GM19035 (cell line): Measurements from ENCODE around the gene MIER3.

ENCODE experiments used
- ATAC-seq: cut with Tn5 transposase; IDR thresholded peaks from one replicate; pipeline ENCODE4 v1.9.1; 2021; ENCODE audit not compliant: unreplicated experiment

MIER3 gene

DNA sequence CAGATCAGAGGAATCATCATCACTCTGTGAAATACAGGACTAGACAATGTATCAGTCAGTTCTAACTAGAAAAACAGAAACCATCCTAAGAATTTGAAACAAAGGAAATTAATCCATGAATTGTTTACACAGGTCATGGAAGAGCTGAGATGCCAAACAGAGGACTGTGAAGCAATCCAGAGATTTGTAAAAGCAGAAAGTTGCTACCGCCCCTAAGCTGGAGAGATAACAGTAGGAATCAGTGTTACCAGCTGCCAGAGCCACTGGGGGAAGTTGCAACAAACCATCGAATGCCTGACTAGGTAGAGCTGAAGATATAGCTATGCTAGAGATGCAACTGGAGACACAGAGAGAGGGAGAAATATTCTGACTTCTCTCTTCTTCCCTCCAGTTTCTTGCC, 10.4 kb upstream of the MIER3 start:
- ATAC-seq: no peak

GRCh38 chr5:56961746-56962145, 9.8 kb upstream of the MIER3 start:
- ATAC-seq: no peak

DNA sequence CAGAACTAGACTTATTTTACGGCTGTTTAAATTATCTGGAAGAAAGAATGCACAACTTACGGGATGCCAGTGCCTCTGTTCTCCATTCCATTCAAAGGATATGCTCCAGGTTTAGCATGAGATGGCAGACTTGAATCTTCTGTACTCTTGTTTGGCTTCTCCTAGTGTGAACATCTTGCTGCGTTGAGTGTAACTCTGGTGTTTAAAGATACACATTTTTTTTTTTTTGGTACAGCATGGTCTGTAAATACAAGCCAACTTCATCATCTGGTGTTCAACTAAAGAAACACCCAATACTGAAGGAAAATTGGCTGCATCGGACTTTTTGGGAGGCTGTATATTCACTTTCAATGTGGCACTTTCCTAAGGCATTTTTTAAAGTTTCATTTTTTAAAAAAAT, 7.4 kb upstream of the MIER3 start:
- no peak for ATAC-seq

DNA sequence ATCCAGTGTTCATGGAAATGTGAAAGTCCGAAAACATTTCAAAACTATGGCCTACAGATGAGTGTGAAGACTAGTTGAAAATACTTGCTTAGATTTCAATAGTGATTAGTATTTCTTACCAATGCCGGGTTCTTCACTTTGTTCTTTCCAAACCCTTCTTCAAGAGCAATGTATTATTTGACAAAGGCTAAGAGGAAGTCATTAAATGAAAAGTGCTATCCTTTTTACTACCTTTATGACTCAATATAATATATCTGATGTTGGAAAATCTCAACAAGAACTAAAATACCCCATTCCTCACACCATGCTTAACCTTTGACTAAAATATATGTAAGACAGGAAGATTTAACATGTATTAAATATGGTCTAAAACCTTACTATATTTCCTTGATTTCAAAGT, 6.7 kb upstream of the MIER3 start:
- no peak for ATAC-seq

DNA sequence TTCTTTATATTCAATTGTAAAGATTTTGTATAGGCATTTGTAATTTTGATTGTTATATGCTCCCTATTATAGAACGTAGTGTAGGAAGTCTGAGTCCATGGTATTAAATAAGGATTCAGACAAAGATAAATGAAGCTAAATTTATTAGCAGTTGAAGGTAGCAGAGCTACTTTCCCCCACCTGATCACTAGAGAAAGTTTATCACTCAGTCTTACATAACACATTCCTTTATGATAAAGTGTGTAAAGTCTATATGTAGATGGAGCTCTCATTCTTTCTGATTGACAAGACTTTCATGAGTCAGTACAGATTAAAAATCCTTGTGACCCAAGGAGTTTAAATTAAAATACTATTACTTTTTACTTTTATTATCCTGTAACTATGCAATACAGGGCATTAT, 2.3 kb upstream of the MIER3 start:
- no peak for ATAC-seq

GRCh38 chr5:56951126-56951945, 587 bp downstream of the MIER3 start:
- peak; percentile 52 for ATAC-seq

- peak; percentile 49 for ATAC-seq
Measured at GRCh38 chr5:56950626-56951125, 1.2 kb downstream of the MIER3 start.

GRCh38 chr5:56947052-56947451, 4.9 kb downstream of the MIER3 start:
- ATAC-seq: no peak

GRCh38 chr5:56941981-56942380, 9.9 kb downstream of the MIER3 start:
- no peak for ATAC-seq

DNA sequence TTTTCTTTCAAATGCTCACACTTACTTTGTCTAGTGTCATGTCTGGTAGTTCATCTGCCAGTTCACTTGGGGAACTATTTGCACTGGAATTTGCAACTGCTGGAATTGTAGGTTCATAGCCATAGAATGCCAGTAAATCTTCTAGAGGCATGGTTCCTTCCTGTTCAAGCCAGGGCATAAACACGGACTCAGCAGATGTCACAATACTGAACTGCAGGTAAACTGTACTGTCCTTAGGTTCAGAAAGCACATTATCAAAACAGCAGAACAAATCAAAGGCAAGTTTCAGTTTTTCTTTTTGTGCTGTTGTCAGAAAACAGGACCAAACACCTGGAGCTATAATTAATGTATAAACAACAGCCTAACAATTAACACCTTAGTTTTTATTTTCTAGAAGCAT, 13.1 kb downstream of the MIER3 start:
- no peak for ATAC-seq

GRCh38 chr5:56934325-56934724, 17.6 kb downstream of the MIER3 start:
- ATAC-seq: no peak

DNA sequence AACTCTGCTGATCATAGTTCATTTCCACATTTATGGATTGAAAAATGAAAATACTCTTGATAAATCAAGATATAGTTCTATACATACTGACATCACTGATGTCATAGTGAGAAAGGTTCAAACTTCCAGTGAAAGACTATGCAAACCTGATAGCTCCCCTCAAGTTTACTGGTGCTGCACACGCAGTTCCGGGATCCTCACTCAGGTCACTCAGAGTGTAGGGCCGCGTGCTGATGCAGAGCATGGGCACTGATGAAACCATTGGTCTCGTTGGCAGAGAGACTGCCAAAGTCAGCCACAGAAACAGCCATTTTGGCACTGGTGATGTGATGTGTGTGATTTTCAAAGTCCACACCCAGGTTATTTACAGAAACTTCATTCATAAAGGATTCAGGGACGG, 29.0 kb downstream of the MIER3 start:
- no peak for ATAC-seq

DNA sequence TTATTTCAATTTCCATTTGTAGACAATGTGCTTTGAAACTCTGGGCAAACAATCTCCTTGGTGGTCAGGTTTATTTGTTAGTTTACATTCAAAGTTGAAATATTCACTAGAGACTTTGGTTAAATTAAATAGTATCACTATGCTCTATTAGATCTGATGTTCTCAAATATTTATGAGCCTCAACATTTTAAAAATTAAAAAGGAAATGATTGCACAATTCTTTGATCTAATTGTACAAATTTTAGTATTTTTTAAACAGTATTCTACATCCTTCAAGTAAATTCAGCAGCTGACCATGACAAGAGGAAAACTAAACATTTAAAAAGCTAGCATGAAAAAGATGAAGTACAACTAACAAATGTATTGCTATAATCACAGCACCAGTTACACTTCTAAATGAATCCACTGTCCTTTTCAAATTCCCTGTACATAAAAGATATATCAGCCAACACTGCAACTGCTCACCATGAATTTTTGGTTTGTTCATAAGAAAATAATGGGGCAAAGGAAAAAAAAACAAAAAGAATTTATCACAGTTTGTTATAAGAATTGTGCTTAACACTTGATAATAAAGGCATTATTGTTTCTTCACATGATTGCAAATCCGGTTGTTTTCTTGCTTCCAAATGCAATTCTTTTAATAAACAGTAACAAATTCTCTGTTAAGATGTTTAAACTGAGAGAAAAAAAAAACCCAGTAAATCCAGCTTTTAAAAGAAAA, 31.8 kb downstream of the MIER3 start:
- no peak for ATAC-seq

DNA sequence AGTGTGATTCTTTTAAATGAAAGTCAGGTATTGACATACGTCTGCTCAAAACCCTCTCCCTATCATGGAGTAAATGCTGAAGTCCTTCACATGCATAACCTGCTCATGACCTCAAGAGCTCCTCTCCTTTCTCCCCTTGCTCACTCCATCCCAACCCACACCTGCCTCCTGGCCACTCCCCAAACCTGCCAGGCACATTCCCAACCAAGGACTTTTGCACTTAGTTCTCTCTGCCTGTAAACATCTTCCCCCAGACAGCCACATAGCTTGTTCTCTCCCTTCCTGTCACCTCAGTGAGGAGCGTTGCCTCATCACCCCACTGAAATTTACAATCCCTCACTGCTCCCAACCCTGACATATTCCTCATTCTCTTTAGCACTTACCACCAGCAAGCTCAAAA, 33.9 kb downstream of the MIER3 start:
- ATAC-seq: no peak

DNA sequence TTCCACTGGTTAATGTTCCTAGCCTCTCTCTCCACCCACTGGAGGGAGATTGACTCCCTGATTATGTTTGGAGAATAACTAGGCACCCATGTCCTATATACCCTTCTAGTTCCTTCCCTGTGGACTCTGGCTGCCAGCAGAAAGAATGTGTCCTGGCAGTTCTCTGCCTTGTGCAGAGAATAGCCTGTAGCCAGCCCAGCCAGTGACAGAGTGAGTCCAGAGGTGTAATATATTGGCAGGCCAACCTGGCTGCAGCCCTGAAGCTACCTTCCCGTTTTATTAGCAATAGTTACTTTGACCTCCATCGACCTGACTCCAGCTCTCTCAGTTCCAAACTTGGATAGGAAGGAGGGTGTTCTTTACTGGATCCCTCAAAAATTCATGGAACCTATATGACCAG, 34.4 kb downstream of the MIER3 start:
- ATAC-seq: no peak

DNA sequence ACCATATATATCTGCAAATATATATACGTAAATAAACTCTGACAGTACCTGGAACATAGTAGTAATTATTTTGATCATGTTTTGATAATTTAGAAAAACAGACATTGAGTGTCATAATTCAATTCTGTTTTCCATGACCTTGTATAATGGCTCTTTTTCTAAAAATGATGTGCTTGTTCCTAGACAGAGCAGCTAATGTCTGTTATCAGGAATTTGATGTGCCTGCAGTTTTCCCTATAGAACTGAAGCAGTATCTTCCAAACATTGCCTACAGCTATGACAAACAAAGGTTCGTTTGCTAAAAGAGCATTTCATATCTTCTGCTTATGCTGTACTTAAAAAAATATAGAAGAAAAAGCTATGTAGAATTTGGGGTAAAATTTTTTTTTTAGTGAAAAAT, 37.2 kb downstream of the MIER3 start:
- ATAC-seq: no peak

- no peak for ATAC-seq
Measured at GRCh38 chr5:56913766-56914165, 38.2 kb downstream of the MIER3 start.

DNA sequence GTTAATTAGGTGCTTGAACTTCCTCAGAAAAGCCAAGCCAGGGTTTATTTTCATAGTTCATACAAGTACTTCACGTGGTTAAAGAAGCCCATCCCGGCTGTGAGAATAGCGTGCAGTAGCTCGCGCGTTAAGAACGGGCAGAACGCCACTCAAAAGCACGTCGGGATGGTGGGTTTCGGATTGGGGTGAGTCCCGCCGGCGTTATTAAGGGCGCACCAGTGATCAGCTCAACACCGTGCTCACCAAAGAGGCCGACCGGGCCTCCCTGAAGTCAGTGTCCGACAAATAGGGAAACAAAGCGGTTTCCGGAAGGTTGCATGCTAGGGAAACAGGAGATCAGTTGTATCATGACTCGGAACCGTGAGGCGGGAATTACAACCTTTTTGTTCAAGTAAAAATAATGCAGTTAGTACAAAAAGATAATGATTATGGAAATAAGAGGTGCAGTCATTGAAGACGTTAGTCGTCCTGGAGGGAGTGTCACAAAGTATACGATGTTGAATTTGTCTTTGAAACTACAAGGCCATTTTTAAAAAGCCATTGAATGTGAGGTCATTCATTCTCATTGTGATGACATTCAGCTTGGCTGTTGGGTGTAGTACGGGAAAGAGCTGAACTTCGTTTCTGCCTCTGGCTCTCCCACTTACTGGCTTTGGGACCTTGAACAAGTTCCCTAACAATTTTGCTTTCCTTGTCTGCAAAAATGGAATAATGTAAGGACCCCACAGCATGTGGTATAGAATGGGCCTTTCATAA, 41.5 kb downstream of the MIER3 start:
- ATAC-seq: peak; percentile 17

GRCh38 chr5:56909294-56910209, 42.4 kb downstream of the MIER3 start, which contains the start of gene SETD9:
TSS of gene SETD9 (plus strand) at chr5:56909596. CDS start at chr5:56909646, 50 bp downstream.
- peak; percentile 80 for ATAC-seq

GRCh38 chr5:56908942-56909293, 43.0 kb downstream of the MIER3 start:
- peak; percentile 51 for ATAC-seq
